NCI-H2196 treated with DMSO at 0.1 percent for 48 hours (cell line): ENCODE results near the gene HOXA6.

Experiments used
- DNase-seq: peaks from one replicate; lab custom pipeline; 2025; ENCODE audit not compliant: unreplicated experiment; lab: John Stamatoyannopoulos, UW

HOXA6 gene

GRCh38 chr7:27112361-27112760, 35.2 kb downstream of the HOXA6 start:
- DNase-seq = no peak

GRCh38 chr7:27111751-27112277, 35.8 kb downstream of the HOXA6 start:
- DNase-seq = no peak

- no peak for DNase-seq
Observed at GRCh38 chr7:27111042-27111750, 36.4 kb downstream of the HOXA6 start.

DNA sequence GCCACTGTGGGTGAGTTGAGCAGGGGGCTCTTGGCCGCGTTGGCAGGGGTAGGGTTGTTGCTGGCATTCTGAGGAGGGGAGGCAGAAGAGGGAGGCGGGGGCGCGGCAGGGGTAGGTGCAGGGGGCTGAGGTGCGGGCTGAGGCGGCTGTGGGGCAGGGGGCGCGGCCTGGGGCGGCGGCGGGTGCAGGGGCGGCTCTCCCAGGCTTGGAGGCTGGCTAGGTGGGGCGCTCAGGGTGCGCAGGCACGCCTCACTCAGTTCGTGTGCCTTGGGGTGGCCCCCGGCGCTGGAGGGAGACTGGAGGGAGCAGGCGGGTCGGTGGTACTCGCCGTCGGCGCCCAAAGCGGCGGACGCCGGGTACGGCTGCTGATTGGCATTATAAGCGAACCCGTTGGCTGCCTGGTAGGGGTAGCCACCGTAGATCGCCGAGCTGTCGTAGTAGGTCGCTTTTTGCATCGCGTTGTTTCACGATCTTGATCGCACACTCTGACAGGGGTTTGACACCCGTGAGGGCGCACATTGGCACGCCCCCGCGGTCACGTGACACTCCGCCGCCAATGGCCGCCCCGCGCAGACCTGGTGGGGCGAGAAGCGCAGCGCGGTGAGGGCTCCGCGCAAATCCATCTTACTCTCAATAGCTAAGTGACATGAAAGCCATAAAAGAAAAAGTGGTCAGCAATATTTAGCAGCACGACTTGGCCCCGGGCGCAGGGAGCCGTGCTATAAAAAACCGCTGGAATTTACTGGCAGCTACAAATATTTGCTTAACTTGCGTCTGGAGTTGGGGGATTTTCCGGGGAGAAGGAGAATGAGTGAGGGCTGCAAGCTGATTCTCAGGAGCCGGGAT, 37.2 kb downstream of the HOXA6 start:
- DNase-seq = no peak

DNA sequence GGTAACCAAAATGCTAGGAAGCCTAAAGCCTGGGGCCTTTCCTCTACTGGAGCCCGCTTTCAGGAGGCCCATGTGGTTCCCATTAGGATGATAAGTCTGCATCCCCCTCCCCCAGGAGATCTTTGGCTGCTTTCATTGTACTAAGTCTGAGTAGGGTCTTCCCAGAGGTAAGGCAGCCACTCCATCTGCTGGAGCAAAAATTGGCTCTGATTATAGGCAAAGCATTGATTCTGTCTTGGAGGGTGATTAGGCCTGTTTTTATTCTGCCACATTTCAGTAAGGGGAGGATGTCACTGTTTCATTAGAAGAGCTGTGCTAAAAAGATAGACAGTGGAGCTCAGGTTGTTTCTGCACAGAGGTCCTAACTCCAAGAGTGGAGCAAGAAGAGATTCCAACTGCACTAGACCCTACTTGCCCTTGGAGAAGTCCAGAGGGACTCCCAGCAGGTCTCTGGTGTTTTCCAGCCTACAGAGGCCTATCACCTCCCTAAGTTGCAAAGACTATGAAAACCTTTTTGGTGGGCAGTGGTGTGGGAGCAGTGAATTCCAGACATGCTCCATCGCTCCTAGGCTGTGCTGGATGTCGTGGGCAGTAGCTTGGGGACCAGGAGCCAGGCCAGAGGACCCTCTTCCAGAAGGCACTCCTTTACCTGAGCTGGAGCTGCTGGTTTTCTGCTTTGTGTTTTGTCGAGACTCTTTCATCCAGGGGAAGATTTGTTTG, 37.9 kb downstream of the HOXA6 start:
- no peak for DNase-seq

GRCh38 chr7:27108390-27109127, 39.0 kb downstream of the HOXA6 start:
- no peak for DNase-seq

DNA sequence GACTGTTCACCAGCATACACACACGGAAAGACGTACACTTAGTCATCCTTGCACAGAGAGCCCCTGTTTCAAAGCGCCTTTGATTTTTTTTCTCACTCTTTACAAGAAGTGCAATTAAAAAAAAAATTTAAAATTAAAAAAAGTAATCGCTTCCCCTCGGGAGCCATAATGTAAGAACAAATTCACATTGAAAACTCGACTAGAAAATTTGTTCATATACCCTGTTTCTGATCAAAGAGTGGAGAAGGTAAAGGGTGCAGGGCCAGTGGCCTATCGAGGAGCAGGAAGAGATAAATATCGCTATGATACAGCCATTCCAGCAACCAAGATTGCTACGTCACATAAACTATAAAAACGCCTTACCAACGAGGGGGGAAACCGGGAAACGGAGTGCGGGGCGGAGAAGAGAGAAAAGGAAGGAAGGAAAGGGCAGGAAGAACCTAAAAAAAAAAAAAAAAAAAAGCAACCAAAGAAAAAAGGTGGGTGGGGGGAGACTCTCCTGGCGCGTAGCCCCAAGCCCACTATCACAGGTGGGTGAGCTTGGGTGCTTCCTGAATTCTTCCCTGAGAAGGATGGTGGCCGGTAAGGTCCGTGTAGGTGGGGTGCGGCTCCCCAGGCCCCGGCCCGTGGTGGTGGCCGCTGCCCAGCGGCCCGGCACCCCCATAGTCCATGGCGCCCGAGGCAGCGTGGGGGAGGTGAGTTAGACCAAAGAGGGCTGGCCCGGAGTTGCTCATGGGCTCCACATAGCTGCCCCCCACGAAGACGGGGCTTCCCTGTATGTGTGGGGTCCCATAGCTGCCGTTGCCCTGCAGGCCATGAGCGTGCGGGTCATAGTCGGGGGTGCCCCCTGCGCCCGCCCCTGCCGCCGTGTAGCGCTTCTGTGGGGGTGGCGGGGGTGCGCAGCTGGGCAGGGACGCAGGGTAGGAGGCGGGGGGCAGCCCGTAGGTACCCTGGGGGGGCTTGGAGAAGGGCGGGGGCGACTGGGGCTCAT, 39.9 kb downstream of the HOXA6 start:
- DNase-seq = no peak

GRCh38 chr7:27106901-27107240, 40.7 kb downstream of the HOXA6 start:
- no peak for DNase-seq

GRCh38 chr7:27106181-27106900, 41.2 kb downstream of the HOXA6 start:
- no peak for DNase-seq

DNA sequence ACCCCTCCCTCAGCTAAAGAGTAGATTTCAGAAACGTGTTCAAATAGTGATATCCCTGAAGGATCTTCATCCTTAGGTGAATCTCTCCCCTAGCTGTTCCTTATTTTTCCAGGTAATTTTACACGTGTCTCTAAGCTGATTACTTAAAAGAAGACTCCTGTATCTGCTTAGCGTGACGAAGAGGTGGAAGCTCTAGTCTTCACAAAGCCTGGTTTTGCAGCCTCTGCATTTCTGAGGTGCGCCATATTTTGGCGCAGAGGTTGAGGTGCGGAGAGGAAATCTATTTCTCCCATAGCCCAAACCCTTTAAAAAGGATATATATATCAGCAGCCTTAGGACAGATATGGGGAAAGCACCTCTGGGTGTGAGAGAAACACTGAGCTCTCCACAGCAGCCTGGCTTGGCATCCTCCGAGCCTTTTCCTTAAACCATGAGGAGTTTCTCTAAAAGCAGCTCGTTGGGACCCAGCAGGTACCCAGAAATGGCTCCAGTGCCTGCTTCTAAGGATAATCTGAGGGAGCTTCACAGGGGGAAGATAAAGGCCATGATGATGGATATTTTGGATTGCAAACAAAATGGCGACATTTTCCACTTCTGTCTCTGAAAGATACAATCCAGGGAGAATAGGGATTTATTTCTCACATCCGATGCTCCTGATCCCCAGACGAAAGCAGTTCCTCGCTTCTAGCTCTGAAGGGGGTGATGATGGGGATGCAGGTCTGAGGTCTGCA, 42.1 kb downstream of the HOXA6 start:
- DNase-seq = no peak

- no peak for DNase-seq
Observed at GRCh38 chr7:27104341-27105058, 43.1 kb downstream of the HOXA6 start.

- no peak for DNase-seq
Observed at GRCh38 chr7:27103489-27104226, 43.9 kb downstream of the HOXA6 start.

- no peak for DNase-seq
Observed at GRCh38 chr7:27102581-27103442, 44.8 kb downstream of the HOXA6 start, which contains the start of gene HOXA2. HOXA2 (minus strand) TSS chr7:27102683; CDS start chr7:27102500, 183 bp downstream.

DNA sequence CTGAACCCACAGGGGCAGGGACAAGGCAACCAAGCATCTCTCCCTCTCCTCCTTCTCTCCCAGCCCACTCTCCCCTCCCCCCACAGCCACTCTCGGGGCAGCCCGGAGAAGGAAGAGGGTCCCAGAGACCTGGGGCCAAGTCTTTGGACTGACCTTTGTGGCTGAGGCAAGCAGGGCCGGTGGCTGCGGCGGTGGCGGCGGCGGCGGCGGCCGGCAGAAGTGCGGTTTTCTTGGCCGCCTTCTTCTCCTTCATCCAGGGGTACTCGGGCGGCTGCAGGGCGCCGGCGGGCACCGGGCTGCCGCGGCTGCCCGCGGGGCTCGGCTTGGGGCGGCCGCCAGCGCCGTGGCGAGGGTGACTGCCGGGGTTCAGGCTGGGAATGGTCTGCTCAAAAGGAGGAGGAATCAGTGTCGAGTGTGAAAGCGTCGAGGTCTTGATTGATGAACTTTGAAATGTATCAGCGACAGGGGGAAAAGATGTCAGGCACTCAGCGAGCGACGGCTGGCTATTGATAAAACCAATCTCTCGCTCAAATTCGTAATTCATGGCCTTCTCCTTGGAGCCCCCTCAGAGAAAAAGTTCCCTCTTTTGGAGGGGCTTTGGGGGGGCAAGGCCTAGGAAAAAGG, 45.5 kb downstream of the HOXA6 start:
- DNase-seq = no peak

DNA sequence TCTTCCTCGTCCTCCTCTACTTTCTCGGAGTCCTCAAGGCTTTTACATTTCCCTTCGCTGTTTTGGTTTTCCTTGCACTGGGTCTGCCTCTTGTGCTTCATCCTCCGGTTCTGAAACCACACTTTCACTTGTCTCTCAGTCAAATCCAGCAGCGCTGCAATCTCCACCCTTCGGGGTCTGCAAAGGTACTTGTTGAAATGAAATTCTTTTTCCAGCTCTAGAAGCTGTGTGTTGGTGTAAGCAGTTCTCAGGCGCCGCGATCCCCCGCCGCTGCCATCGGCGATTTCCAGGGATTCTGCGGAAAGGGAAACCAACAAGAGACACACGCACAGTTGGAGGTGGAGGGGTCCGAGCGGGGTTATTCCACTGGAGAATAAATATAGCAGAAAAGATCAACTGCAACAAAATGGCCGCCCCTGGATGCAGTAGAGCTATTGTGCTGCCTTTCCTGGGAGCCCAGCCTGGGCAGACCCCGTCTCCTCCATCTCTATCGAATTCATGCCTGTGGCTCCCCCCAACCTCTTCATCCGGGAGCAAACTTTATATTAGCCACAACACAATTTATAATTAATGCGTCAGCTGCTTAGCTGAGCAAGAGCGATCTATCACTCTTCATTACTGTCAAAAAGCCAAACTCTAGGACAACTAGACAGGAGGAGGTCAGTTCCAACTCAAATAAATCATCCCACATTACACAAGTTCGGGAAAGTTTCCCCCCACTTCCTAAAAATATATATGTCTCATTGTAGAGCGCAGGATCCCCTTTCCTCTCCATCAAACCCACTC, 46.2 kb downstream of the HOXA6 start:
- no peak for DNase-seq
